ENCODE results near the gene NDE1.
A peak's percentile ranks its signal among the peaks of the same experiment; 100 is the strongest.

NDE1 gene

GRCh38 chr16:15772579-15773293, 122.7 kb downstream of the NDE1 start:
- no peak for DNase-seq

GRCh38 chr16:15773968-15774367, 123.9 kb downstream of the NDE1 start:
- DNase-seq = no peak

GRCh38 chr16:15775209-15775608, 125.2 kb downstream of the NDE1 start:
- peak; percentile 41 for DNase-seq

GRCh38 chr16:15775663-15776304, 125.7 kb downstream of the NDE1 start:
- no peak for DNase-seq
